Activated naive CD4-positive, alpha-beta T cell treated with anti-CD3 and anti-CD28 coated beads, Interleukin-2, amount 50 U/mL, for 16 hours (primary cell): ENCODE measurements around the gene SREBF1.
A peak's percentile ranks its signal among the peaks of the same experiment; 100 is the strongest.

Source experiments
- DNase-seq: peaks from one replicate; pipeline ENCODE4 v3.0.0-alpha.2; 2020

Gene SREBF1

GRCh38 chr17:17839791-17840707 is 3.3 kb upstream of the SREBF1 start:
- peak; percentile 79 for DNase-seq

GRCh38 chr17:17837966-17838962 is 1.5 kb upstream of the SREBF1 start:
- DNase-seq = no peak

GRCh38 chr17:17837380-17837821 is 615 bp upstream of the SREBF1 start:
- DNase-seq = no peak

- DNase-seq = peak; percentile 96
These were observed 452 bp downstream of the SREBF1 start for GRCh38 chr17:17836250-17836817.

GRCh38 chr17:17835415-17836249 is 1.2 kb downstream of the SREBF1 start:
- no peak for DNase-seq

GRCh38 chr17:17834974-17835373 is 1.8 kb downstream of the SREBF1 start:
- no peak for DNase-seq

- no peak for DNase-seq
These were observed 3.0 kb downstream of the SREBF1 start for GRCh38 chr17:17833658-17834357.

- no peak for DNase-seq
These were observed 4.8 kb downstream of the SREBF1 start for GRCh38 chr17:17832032-17832363.

- no peak for DNase-seq
These were observed 5.4 kb downstream of the SREBF1 start for GRCh38 chr17:17831208-17832031.

GRCh38 chr17:17830740-17831207 is 6.0 kb downstream of the SREBF1 start:
- DNase-seq = no peak

GRCh38 chr17:17830269-17830567 is 6.6 kb downstream of the SREBF1 start:
- DNase-seq = no peak

GRCh38 chr17:17827826-17828621 is 8.8 kb downstream of the SREBF1 start:
- DNase-seq = no peak

- no peak for DNase-seq
These were observed 9.6 kb downstream of the SREBF1 start for GRCh38 chr17:17826942-17827785.

- no peak for DNase-seq
These were observed 10.5 kb downstream of the SREBF1 start for GRCh38 chr17:17826342-17826713.

- DNase-seq = no peak
These were observed 11.8 kb downstream of the SREBF1 start for GRCh38 chr17:17824783-17825614.

- no peak for DNase-seq
These were observed 12.5 kb downstream of the SREBF1 start for GRCh38 chr17:17824119-17824782.

- DNase-seq = peak; percentile 72
These were observed 13.2 kb downstream of the SREBF1 start for GRCh38 chr17:17823433-17824118.
